A549 (cell line): ENCODE measurements around the gene SPSB4. TPM values are rescaled to one million over a fixed set of nuclear protein-coding genes. Genes with fewer than 3 reads are reported as not detected.

Source experiments
- ATAC-seq, 2 experiments: fragments of 200-7000 bp in 1 of 2; fragments of >200 bp in 1 of 2; cut with Nextera tagmentation in 1 of 2; cut with Tn5 transposase in 1 of 2; 3 replicates each; pipeline versions ENCODE4 v1.8.0 to v1.9.1; 2018 to 2020; ENCODE audit warnings: mild to moderate bottlenecking in 1 of 2, moderate library complexity in 1 of 2
- CTCF ChIA-PET: fragments of 300-600 bp; sonication (Branson Sonifier 250); formaldehyde crosslinking; extraction: SDS; loops from one replicate; lab custom pipeline; 2021; ENCODE audit warnings: antibody characterized with exemption, inconsistent platforms; lab: Yijun Ruan, JAX
- POLR2A ChIA-PET: fragments of 350-600 bp; formaldehyde crosslinking; extraction: SDS; loops from one replicate; lab custom pipeline; 2021; ENCODE audit warnings: antibody characterized with exemption, inconsistent platforms; lab: Yijun Ruan, JAX
- DNase-seq, 2 experiments: peaks; one replicate each; pipeline versions ENCODE4 v3.0.0 to v3.0.0-alpha.2; 2011 to 2016; ENCODE audit warnings: low read depth in 1 of 2, low spot score in 1 of 2
- FAIRE-seq: peaks from 2 replicates; lab custom pipeline; 2011; peaks lifted over from hg19 to GRCh38; lab: Jason Lieb, UNC
- H3K27ac ChIP-seq, 2 experiments: fragments of >200 bp; sonication (Bioruptor Twin); formaldehyde crosslinking; 3 replicates each; pipeline ENCODE4 v1.5.1; 2016 to 2017
- H3K4me1 ChIP-seq: fragments of >200 bp; sonication (Bioruptor Twin); formaldehyde crosslinking; 3 replicates; pipeline ENCODE4 v1.6.1; 2016
- H3K4me2 ChIP-seq: fragments of >200 bp; sonication (Bioruptor Twin); formaldehyde crosslinking; 3 replicates; pipeline ENCODE4 v1.6.1; 2016
- H3K4me3 ChIP-seq: fragments of >200 bp; sonication (Bioruptor Twin); formaldehyde crosslinking; 3 replicates; pipeline ENCODE4 v1.5.1; 2016
- H3K9me3 ChIP-seq: fragments of >200 bp; sonication (Bioruptor Twin); formaldehyde crosslinking; 3 replicates; pipeline ENCODE4 v1.6.1; 2016
- ATOH8 ChIP-seq: fragments of 250-450 bp; sonication (Bioruptor Pico); IDR thresholded peaks from 2 replicates; pipeline ENCODE4 v1.5.0; 2020; ENCODE audit warnings: low read depth, mild to moderate bottlenecking, moderate library complexity
- BCL3 ChIP-seq: fragments of >200 bp; sonication (Bioruptor Twin); formaldehyde crosslinking; IDR thresholded peaks from 3 replicates; pipeline ENCODE4 v1.6.1; 2016
- BHLHE40 ChIP-seq: IDR thresholded peaks from 2 replicates; pipeline ENCODE4 v1.6.1; 2012; ENCODE audit warnings: low read depth, low read length, inconsistent platforms
- E2F6 ChIP-seq: IDR thresholded peaks from 2 replicates; pipeline ENCODE4 v1.6.1; 2012; ENCODE audit warnings: low read depth, borderline replicate concordance
- EHMT2 ChIP-seq: fragments of 200-600 bp; sonication (generic); IDR thresholded peaks from 2 replicates; pipeline ENCODE4 v1.6.1; 2016; ENCODE audit warnings: antibody characterized with exemption, low read depth, mild to moderate bottlenecking, moderate library complexity
- EP300 ChIP-seq, 2 experiments: fragments of >200 bp; sonication (Bioruptor Twin); formaldehyde crosslinking; IDR thresholded peaks; 2 replicates in 1 of 2; 3 replicates in 1 of 2; pipeline ENCODE4 v1.6.1; 2016 to 2017
- GATA3 ChIP-seq: IDR thresholded peaks from 2 replicates; pipeline ENCODE4 v1.6.1; 2012; ENCODE audit warnings: borderline replicate concordance
- HES2 ChIP-seq: fragments of >200 bp; sonication (Bioruptor Twin); formaldehyde crosslinking; IDR thresholded peaks from 2 replicates; pipeline ENCODE4 v1.6.1; 2016
- HMGXB4 ChIP-seq: fragments of 250-450 bp; sonication (Bioruptor Pico); IDR thresholded peaks from 2 replicates; pipeline ENCODE4 v1.5.0; 2021; ENCODE audit warnings: mild to moderate bottlenecking, moderate library complexity, borderline replicate concordance
- JUNB ChIP-seq: fragments of >200 bp; sonication (Bioruptor Twin); formaldehyde crosslinking; IDR thresholded peaks from 2 replicates; pipeline ENCODE4 v1.6.1; 2016
- KDM1A ChIP-seq: fragments of 200-600 bp; sonication (generic); IDR thresholded peaks from 2 replicates; pipeline ENCODE4 v1.6.1; 2016; ENCODE audit warnings: low read depth, mild to moderate bottlenecking
- KDM5A ChIP-seq: fragments of 200-600 bp; sonication (generic); IDR thresholded peaks from 2 replicates; pipeline ENCODE4 v1.6.1; 2016; ENCODE audit warnings: antibody characterized with exemption, mild to moderate bottlenecking
- PBX3 ChIP-seq: IDR thresholded peaks from 2 replicates; pipeline ENCODE4 v1.6.1; 2012
- RAD21 ChIP-seq, 2 experiments: fragments of >200 bp in 1 of 2; sonication (Bioruptor Twin) in 1 of 2; formaldehyde crosslinking in 1 of 2; IDR thresholded peaks in 1 of 2; conservative IDR thresholded peaks in 1 of 2; 2 replicates in 1 of 2; 3 replicates in 1 of 2; pipeline ENCODE4 v1.6.1; 2012 to 2018; ENCODE audit warnings: inconsistent platforms in 1 of 2
- RCOR1 ChIP-seq: fragments of 150-350 bp; IDR thresholded peaks from 2 replicates; pipeline ENCODE4 v1.6.1; 2014; ENCODE audit warnings: antibody characterized with exemption, low read length, low read depth
- RNF2 ChIP-seq: fragments of 200-600 bp; sonication (generic); IDR thresholded peaks from 2 replicates; pipeline ENCODE4 v1.6.1; 2016; ENCODE audit warnings: low read depth, mild to moderate bottlenecking, antibody characterized with exemption, moderate library complexity, borderline replicate concordance
- TFCP2L1 ChIP-seq: fragments of 250-450 bp; sonication (Bioruptor Pico); IDR thresholded peaks from 2 replicates; pipeline ENCODE4 v1.5.0; 2021; ENCODE audit warnings: mild to moderate bottlenecking
- ZNF302 ChIP-seq: fragments of 250-450 bp; sonication (Bioruptor Pico); IDR thresholded peaks from 2 replicates; pipeline ENCODE4 v1.9.0; 2021; ENCODE audit warnings: inconsistent platforms, mild to moderate bottlenecking, moderate library complexity
- ZSCAN20 ChIP-seq: fragments of 250-450 bp; sonication (Bioruptor Pico); IDR thresholded peaks from 2 replicates; pipeline ENCODE4 v1.8.0; 2022; ENCODE audit warnings: mild to moderate bottlenecking, moderate library complexity
- WGBS: methylation state at CpG from one replicate; pipeline ENCODE4 v1.1.6; 2017; ENCODE audit errors: missing lambda C conversion rate; 5-methylcytosine and 5-hydroxymethylcytosine counted together
- polyA plus RNA-seq, 4 experiments: library from polyadenylated mRNA; depleted of rRNA in 3 of 4; stranded (reverse); fragments of >200 nt; fragmentation: RNase III in 1 of 4; extraction: RNeasy Plus Mini Kit Qiagen cat#74134 plus additional on column Dnase treatment in 1 of 4; gene quantifications; 2 replicates in 3 of 4; 3 replicates in 1 of 4; pipeline ENCODE4 v1.2.3, GENCODE V29; 2011 to 2017

Gene SPSB4
- polyA plus RNA-seq, 2 of the 4 experiments (the other 2 are of a cell fraction), result 0.03 to 0.04 TPM

GRCh38 chr3:141151439-141151838, 100.3 kb downstream of the SPSB4 start (continued):
- TF ChIP-seq ZSCAN20 (CRISPR knock-in tag), result no peak

- TF ChIP-seq GATA3, result no peak
- no peak for TF ChIP-seq ZNF302
- no peak for TF ChIP-seq EHMT2
- no peak for TF ChIP-seq ATOH8
- TF ChIP-seq ZSCAN20 (CRISPR knock-in tag), result no peak
- TF ChIP-seq BHLHE40, result no peak
- TF ChIP-seq RNF2, result no peak
- TF ChIP-seq BCL3, result no peak
- TF ChIP-seq HES2, result no peak
- no peak for TF ChIP-seq KDM5A
- no peak for TF ChIP-seq TFCP2L1 (CRISPR knock-in tag)
- no peak for TF ChIP-seq HMGXB4 (CRISPR knock-in tag)
- no peak for TF ChIP-seq PBX3
- no peak for TF ChIP-seq RCOR1
- TF ChIP-seq RAD21 (conservative IDR thresholded peaks at IDR 0.05 in 1 of 2, IDR thresholded peaks at IDR 0.05 in 1 of 2), result no peak
- no peak for TF ChIP-seq E2F6
- TF ChIP-seq JUNB, result no peak
- no peak for TF ChIP-seq EP300 (IDR thresholded peaks at IDR 0.05)
- no peak for TF ChIP-seq KDM1A
- POLR2A ChIA-PET, result no interaction called here
- FAIRE-seq, result no peak
- WGBS, result 51% methylated on average over 6 of the region's 9 CpGs
- H3K4me1 ChIP-seq, result no peaks in the 10 kb centered on the region
- no peak for ATAC-seq
- H3K4me3 ChIP-seq, result no peak overlapping the region
- no peaks in the 10 kb centered on the region for H3K9me3 ChIP-seq
- CTCF ChIA-PET, result interaction anchor here (1.5 kb wide), 1 partner anchor 41 kb away, joined by 4 read pairs; no protein-coding TSS in a partner anchor
- no peak overlapping the region for H3K4me2 ChIP-seq
- no peak for DNase-seq
- H3K27ac ChIP-seq, result no peak overlapping the region
Measured at GRCh38 chr3:141152130-141152529, 101.0 kb downstream of the SPSB4 start.
